ENCODE data around the gene MEP1A. TPM values are rescaled to one million over a fixed set of nuclear protein-coding genes. Genes with fewer than 3 reads are reported as not detected.
"Not testable (repeated sequence)": the region's sequence is repeated elsewhere in the genome, so short reads cannot be mapped to it uniquely, and the experiment has no call there.

The MEP1A gene
- total RNA-seq, 4 donors from 2014 or later = 0.09 TPM; not detected in 3

GRCh38 chr6:46816626-46817025, 23.4 kb downstream of the MEP1A start:
- Histone ChIP-seq H3K27me3 (no peaks in the 10 kb centered on the region), H3K9me3 (no peaks in the 10 kb centered on the region), H3K4me3 (no peak overlapping the region), H3K4me1 (peaks cover 8 to 31% (median 19%) of the 10 kb centered on the region in 3 donors), H3K36me3 (no peaks in the 10 kb centered on the region), H3K27ac (peak overlapping the region in 2 of 4 donors; percentile 47 to 49)
- WGBS, 2 donors = 13 to 67% methylated on average over 1 of the region's 1 CpG
- TF ChIP-seq POLR2A (IDR thresholded peaks at IDR 0.05) = no peak
- intact Hi-C loops (cut with DNase I) = no loop called here
- DNase-seq = no peak

- DNase-seq = no peak
- Histone ChIP-seq H3K4me1 (peaks cover 8 to 36% (median 17%) of the 10 kb centered on the region in 3 donors), H3K36me3 (no peaks in the 10 kb centered on the region), H3K9me3 (no peaks in the 10 kb centered on the region), H3K27me3 (no peaks in the 10 kb centered on the region), H3K4me3 (no peak overlapping the region), H3K27ac (no peak overlapping the region)
- TF ChIP-seq POLR2A (IDR thresholded peaks at IDR 0.05) = no peak
- TF ChIP-seq, protein P1, sequence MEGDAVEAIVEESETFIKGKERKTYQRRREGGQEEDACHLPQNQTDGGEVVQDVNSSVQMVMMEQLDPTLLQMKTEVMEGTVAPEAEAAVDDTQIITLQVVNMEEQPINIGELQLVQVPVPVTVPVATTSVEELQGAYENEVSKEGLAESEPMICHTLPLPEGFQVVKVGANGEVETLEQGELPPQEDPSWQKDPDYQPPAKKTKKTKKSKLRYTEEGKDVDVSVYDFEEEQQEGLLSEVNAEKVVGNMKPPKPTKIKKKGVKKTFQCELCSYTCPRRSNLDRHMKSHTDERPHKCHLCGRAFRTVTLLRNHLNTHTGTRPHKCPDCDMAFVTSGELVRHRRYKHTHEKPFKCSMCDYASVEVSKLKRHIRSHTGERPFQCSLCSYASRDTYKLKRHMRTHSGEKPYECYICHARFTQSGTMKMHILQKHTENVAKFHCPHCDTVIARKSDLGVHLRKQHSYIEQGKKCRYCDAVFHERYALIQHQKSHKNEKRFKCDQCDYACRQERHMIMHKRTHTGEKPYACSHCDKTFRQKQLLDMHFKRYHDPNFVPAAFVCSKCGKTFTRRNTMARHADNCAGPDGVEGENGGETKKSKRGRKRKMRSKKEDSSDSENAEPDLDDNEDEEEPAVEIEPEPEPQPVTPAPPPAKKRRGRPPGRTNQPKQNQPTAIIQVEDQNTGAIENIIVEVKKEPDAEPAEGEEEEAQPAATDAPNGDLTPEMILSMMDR (IDR thresholded peaks at IDR 0.05) = no peak
- intact Hi-C loops (cut with DNase I) = no loop called here
- 90 to 100% methylated on average over 2 to 7 of the region's 7 CpGs for WGBS, 2 donors
Observed at GRCh38 chr6:46819561-46819960, 26.4 kb downstream of the MEP1A start.

DNA sequence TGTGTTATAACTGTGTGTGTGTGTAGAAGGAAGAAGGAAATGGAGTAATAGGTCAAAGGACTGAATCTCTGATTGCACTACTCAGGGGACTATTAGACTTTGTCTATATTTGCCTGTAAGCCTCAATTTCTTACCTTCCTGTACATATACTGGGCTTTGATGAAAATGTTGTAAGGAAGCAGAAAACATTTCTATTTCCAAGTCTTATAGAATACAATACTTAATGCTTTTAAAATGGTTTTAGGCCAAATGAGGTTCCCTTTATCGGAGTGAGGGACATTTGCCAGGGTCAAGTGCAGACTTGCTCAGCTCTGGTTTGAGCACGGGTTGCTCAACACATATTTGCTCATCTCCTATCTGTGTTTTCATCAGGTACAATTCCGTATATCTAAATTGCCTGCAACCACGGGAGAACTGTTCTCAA, 28.3 kb downstream of the MEP1A start:
- Histone ChIP-seq H3K36me3 (no peaks in the 10 kb centered on the region), H3K4me3 (no peak overlapping the region), H3K9me3 (no peaks in the 10 kb centered on the region), H3K27ac (peak overlapping the region in 3 of 4 donors; percentile 9 to 44 (median 27)), H3K27me3 (no peaks in the 10 kb centered on the region), H3K4me1 (peaks cover 4 to 17% (median 4%) of the 10 kb centered on the region in 3 donors)
- DNase-seq = no peak
- 30 to 37% methylated on average over 4 of the region's 4 CpGs for WGBS, 2 donors
- intact Hi-C loops (cut with DNase I) = no loop called here
- no peak for TF ChIP-seq POLR2A (IDR thresholded peaks at IDR 0.05)
- TF ChIP-seq, protein P1 (IDR thresholded peaks at IDR 0.05) = no peak

- Histone ChIP-seq H3K27ac (no peak overlapping the region), H3K4me3 (no peak overlapping the region), H3K27me3 (no peaks in the 10 kb centered on the region), H3K36me3 (no peaks in the 10 kb centered on the region), H3K9me3 (no peaks in the 10 kb centered on the region), H3K4me1 (no peaks in the 10 kb centered on the region)
- 69 to 80% methylated on average over 2 of the region's 2 CpGs for WGBS, 2 donors
- TF ChIP-seq, protein P1 (IDR thresholded peaks at IDR 0.05) = no peak
- TF ChIP-seq POLR2A (IDR thresholded peaks at IDR 0.05) = no peak
- no peak for DNase-seq
- intact Hi-C loops (cut with DNase I) = no loop called here
Observed at GRCh38 chr6:46828939-46829338, 35.8 kb downstream of the MEP1A start.

DNA sequence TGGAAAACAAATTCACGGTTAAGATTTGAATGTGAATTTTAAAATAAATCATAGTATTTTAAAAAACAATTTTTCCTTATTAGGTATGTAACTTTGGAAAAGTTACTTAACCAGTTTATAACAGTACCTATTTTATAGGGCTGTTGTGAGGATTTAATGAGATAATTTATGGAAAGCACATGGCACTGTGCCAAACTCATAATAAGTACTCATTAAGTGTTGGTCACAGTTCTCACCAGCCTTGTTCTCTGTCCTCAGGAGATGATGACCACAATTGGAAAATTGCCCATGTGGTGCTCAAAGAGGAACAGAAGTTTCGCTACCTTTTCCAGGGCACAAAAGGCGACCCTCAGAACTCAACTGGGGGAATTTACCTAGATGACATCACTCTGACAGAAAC, 39.6 kb downstream of the MEP1A start:
- 90% methylated on average over 2 to 3 of the region's 3 CpGs for WGBS, 2 donors
- H3K36me3 ChIP-seq = no peaks in the 10 kb centered on the region
- TF ChIP-seq POLR2A (IDR thresholded peaks at IDR 0.05) = no peak
- no peak overlapping the region for H3K27ac ChIP-seq
- DNase-seq = no peak
- H3K4me1 ChIP-seq = no peaks in the 10 kb centered on the region
- no peak overlapping the region for H3K4me3 ChIP-seq
- no peaks in the 10 kb centered on the region for H3K27me3 ChIP-seq
- intact Hi-C loops (cut with DNase I) = no loop called here
- H3K9me3 ChIP-seq = no peaks in the 10 kb centered on the region

- 55 to 73% methylated on average over 7 of the region's 7 CpGs for WGBS, 2 donors
- H3K27me3 ChIP-seq; H3K4me3 ChIP-seq; H3K27ac ChIP-seq; intact Hi-C loops (cut with DNase I); DNase-seq; H3K4me1 ChIP-seq; H3K36me3 ChIP-seq; H3K9me3 ChIP-seq: not testable (repeated sequence)
Observed at GRCh38 chr6:46834257-46834916, 41.2 kb downstream of the MEP1A start.

- H3K27ac ChIP-seq; DNase-seq; H3K4me1 ChIP-seq; H3K4me3 ChIP-seq; H3K27me3 ChIP-seq; H3K9me3 ChIP-seq; intact Hi-C loops (cut with DNase I); H3K36me3 ChIP-seq: not testable (repeated sequence)
- WGBS, 2 donors = 90 to 100% methylated on average over 2 of the region's 2 CpGs
Observed at GRCh38 chr6:46834991-46835390, 41.8 kb downstream of the MEP1A start.

All from esophagus squamous epithelium (tissue), 5 donors.